NCI-H510A (cell line): Measurements from ENCODE around the gene CROCC2.

Experiments
- DNase-seq: peaks from one replicate; lab custom pipeline; 2025; lab: John Stamatoyannopoulos, UW

Gene CROCC2

DNA sequence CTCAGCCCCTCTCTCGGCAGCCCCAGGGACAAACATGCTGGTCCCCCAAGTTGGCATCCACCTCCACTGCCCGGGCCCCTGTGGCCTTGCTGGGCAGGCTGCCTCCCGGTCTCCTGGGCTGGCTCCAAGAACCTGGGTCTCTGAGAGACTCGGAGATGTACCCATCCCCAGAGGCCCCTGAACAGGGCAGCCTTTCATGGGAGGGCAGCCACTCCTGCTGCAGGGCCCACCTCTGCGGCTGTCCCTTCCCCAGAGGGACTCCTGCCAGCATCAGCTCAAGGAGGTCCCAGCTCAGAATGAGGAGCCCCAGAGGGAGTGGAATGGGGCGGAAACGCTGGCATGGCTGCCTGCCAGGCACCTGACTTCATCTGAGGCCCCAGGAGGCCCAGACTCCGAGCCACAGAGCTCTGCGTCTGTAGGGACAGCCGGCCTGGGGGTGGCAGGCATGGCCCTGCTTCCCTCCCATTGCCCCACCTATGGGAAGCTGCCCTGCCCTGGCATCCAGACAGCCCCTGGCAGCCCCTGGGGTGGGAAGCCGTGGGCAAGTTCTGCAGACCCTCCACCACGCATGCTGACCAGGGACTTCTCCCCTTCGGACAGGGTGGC, 857 bp upstream of the CROCC2 start:
- no peak for DNase-seq

DNA sequence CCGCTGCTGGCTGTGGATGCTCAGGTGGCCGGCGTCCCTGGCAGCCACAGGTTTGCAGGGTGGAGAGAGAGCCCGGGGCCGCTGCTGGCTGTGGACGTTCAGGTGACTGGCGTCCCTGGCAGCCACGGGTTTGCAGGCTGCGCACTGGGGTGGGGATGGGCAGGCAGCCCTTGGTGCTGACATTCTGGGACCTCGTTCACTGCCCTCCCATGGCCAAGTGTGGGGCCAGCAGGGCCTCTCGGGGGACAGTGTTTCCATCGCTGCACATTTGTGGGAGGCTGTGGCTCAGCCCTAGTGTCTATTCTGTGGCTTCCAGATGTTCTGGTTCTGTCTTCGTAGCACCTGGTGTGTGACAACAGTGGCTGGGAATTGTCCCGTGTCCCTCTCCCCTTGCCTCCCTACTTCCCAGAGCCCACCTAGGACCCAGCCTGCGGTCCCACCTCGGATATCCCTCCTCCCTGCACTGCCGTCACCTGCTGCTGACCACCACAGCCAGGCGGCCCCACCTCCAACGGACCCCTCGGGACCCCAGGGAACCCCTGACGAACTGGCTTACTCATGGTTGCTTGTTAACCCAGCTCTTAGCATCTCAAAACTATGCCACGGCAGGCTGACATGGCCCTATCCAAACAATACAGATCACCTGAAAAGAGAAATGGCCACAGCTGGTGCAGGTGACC, 915 bp downstream of the CROCC2 start:
- no peak for DNase-seq

- DNase-seq = no peak
These were observed 3.3 kb downstream of the CROCC2 start for GRCh38 chr2:240909216-240909974.

DNA sequence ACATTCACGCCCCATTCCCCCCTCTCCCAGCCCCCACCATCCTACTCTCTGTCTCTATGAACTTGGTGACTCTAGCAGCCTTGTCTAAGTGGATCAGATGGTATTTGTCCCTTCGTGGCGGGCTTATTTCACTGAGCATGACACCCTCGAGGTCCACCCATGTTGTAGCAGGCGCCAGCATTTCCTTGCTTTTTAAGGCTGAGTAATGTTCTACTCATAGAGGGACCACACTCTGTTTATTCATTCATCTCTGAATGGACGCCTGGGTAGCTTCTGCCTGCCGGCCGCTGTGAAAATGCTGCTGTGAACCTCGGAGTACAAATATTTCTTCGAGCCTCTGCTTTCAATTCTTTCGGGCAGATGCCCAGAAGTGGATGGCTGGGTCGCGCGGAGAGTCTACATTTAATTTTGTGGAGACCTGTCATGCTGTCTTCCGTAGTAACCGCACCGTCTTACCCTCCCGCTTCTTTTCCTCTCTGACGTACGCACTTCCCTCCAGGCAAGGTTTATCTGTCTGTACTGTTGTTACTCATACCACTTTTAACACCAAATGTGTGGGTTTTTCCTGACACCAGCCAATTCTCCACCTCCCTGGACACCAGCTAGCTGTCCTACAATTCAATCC, 5.6 kb downstream of the CROCC2 start:
- DNase-seq = no peak

- no peak for DNase-seq
These were observed 7.0 kb downstream of the CROCC2 start for GRCh38 chr2:240912878-240913809.

DNA sequence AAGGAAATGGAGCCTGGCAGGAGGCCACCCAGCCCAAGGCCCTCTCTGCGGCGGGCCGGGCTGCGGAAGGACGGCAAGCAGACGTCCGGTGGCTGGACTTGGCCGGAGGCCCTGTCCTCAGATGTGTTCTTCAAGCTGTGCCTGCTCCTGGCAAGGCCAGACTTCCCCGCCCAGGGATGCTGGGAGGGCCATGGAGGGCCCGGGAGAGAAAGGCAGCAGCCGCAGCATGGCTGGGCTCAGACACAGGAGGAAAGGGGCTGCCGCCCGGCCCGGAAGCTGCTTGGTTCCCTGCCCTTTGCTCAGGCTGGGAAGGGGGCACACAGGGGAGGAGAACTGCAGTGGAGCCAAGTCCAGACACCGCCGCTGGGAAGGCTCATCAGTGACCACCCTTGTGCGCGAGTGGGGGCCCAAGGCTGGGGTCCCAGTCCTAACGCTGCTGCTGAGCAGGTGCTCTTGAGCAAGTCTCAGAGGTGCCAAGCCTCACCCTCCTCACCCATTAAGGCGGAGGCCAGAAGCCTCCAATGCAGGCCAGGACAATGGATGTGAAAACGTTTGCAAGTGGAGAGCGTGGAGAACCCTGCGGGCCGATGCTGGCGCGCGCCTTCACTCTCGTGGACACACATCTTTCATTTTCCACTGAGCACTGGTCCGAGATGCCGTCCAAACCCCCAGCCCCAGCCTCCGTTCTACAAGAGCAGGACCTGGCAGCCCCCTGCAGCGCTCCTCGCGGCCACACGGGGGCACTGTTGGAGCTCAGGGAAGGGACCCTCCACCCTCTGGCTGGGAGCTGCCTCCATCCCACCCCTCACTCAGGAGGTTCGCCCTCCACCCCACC, 7.9 kb downstream of the CROCC2 start:
- no peak for DNase-seq

DNA sequence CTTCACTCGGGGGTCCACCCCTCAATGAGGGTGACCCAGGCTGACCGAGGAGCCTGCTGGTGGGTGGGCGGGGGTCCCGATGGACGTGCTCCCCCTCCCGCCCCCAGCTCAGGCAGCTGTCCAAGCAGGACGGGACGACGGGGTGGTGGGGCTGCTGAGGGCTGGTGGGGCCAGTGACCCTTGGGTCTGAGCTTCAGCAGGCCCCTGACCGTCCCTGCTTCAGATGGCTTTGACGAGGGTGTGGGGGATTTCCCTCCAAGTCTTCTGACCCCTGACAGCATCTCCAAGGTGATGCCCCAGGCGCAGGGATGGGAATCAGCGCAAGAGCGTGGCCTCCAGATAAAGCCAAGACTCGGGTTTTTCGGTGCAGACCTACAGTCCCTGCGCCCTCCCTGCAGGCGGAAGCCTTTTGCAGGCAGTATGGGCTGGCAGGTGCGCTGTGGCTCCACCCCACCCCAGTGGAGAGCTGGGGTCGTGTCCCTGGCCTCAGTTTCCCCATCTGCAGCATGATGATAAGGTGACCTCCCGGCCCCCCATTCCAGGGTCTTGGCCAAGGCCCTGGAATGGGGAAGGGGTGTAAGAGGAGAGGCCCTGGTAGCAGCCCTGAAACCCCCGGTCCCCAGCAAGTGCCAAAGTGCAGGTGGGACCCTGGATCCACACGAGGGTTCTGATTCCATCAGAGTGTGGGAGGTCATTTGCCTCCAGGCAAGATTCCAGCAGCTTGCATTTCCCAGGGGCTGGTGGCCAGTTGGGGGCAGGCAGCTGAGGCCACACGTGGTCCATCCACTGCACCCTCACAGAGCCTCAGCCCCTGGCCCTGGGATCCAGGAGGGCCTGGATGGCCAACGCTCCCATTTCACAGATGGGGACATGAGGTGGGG, 8.7 kb downstream of the CROCC2 start:
- DNase-seq = no peak

DNA sequence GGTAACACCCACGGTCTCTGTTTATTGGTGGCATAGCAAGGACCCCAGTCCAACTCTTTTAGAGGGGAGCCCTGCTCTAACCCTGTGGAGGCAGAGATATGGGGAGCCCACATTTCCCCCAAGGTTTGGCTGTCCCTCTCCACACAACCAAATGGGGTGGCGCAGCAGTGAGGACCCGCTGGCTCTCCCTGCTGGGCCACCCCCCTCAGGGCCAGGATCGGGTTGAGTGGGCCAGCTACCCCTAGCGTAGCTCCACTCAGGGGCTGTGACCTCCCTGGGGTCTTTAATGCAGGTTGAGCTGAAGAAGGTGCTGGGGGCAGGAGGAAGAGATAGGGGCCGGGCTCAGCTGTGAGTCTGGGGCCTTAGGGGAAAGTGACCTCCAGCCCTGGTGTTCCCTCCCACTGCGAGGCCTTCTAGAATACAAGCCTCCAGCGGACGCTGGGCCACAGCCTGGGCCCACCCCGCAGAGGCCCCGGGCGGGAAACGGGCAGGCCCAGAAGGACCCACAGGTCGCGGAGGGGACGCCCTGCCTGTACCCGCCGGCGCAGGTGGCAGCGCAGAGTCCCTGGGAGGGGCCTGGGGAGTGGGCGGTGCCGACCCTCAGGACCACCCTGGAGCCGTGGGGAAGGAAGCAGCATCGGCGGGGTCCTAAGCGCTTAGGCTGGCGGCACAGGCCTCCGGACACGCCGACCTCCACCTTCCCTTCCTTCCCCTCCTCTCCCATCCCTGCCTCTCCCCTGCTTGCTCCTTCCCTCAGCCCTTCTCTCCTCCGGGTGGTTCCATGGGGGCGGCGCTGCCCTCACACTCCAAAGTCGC, 9.6 kb downstream of the CROCC2 start:
- DNase-seq = no peak

DNA sequence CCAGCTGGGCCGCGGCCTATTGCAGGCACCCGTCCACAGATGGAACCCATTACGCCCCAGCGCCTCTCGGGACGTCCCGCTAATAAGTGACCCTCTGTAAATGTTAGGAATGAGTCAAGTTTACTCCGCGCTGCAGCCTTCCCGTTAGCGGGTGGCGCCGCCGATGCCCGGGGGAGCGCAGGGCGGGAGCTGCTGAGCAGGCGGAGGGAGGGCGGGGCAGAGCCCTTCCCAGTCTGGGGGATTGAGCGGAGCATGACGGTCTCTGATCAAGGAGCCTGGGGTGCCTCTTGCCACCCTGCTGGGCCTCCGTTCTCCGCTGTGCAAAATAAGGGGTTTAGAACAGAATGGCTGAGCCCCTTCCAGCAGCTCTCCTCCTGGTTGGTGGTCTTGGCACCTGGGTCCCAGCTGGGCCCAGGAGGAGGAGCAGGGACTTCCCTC, 10.5 kb downstream of the CROCC2 start:
- DNase-seq = no peak

GRCh38 chr2:240917009-240917683, 11.0 kb downstream of the CROCC2 start:
- no peak for DNase-seq

GRCh38 chr2:240917684-240918257, 11.6 kb downstream of the CROCC2 start:
- no peak for DNase-seq

- no peak for DNase-seq
These were observed 12.3 kb downstream of the CROCC2 start for GRCh38 chr2:240918258-240919091.

- no peak for DNase-seq
These were observed 13.1 kb downstream of the CROCC2 start for GRCh38 chr2:240919161-240919781.

- no peak for DNase-seq
These were observed 13.9 kb downstream of the CROCC2 start for GRCh38 chr2:240919786-240920782.

DNA sequence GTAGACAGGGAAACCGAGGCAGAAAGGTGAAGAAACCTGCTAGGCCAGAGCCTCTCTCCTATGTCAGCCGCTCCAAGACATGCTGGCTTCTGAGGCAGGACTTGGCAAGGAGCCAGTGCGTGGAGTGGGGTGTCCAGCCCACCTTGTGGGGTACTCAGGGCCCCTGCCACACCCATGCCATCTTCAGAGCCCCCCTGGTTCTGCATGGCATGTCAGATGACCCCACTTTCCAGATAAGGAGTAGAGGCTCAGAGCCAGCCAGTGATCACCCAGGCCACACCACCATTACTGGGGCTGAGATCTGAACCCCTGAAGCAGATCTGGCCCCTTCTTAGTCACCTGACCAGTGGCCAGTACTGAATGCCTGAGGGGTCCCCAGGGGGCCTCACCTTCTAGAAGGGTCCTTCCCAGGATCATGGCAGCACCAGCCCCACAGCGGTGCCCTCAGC, 14.7 kb downstream of the CROCC2 start:
- no peak for DNase-seq
